PC-9 (cell line): ENCODE results near the gene TRAF1.

Experiments used
- EZH2 ChIP-seq: fragments of 200-600 bp; sonication (generic); IDR thresholded peaks from 2 replicates; pipeline ENCODE4 v1.8.0; 2017; ENCODE audit warnings: antibody characterized with exemption, low read depth
- TF ChIP-seq, protein P1 (sequence below): fragments of 200-600 bp; sonication (generic); conservative IDR thresholded peaks from 2 replicates; pipeline ENCODE4 v1.6.1; 2017; ENCODE audit warnings: mixed run types, antibody characterized with exemption, mild to moderate bottlenecking, moderate library complexity

DNA sequence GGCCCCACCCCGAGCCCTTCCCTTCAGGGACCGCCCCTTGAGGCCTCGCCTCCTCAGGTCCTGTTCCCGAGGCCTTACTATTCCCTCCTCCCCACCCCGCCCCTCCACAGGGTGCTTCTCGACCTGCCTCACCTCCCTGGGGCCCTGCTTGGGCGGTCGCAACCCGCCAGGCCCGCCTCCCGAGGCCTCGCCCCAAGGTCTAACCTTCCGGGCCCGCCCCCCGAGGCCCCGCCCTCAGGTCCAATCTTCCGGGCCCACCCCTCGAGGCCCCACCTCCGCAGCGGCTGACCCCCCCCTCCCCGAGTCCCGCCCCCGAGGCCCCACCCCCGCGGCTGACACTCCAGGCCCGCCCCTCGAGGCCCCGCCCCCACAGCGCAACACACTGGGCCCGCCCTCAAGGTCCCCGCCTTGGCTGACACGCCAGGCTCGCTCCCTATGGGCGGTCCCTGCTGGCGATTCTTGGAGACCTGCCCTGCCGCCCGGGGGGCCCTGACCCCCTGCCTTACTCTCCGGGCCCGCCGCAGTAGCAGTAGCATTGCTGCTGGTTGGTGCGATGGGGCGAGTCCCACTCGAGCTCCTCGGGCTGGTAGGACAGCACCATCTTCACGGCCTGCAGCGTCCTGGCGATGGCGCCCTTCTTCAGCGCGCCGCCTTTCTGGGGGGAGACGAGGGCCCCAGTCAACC, 57.8 kb downstream of the TRAF1 start:
- TF ChIP-seq, protein P1, sequence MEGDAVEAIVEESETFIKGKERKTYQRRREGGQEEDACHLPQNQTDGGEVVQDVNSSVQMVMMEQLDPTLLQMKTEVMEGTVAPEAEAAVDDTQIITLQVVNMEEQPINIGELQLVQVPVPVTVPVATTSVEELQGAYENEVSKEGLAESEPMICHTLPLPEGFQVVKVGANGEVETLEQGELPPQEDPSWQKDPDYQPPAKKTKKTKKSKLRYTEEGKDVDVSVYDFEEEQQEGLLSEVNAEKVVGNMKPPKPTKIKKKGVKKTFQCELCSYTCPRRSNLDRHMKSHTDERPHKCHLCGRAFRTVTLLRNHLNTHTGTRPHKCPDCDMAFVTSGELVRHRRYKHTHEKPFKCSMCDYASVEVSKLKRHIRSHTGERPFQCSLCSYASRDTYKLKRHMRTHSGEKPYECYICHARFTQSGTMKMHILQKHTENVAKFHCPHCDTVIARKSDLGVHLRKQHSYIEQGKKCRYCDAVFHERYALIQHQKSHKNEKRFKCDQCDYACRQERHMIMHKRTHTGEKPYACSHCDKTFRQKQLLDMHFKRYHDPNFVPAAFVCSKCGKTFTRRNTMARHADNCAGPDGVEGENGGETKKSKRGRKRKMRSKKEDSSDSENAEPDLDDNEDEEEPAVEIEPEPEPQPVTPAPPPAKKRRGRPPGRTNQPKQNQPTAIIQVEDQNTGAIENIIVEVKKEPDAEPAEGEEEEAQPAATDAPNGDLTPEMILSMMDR: no peak
- TF ChIP-seq EZH2: no peak
